Stomach (tissue), 4 donors: ENCODE data around the gene MYL9.

ENCODE experiments used
- POLR2A ChIP-seq, 4 donors: fragments of 450-650 bp; IDR thresholded peaks; one replicate each; pipeline ENCODE4 v1.6.1; 2016; ENCODE audit warnings: antibody characterized with exemption in 4 of 4, control low read depth in 2 of 4, mild to moderate bottlenecking in 1 of 4, moderate library complexity in 1 of 4
- TF ChIP-seq, protein P1 (sequence below), 7 experiments: fragments of 450-650 bp in 4 of 7; fragments of 200-600 bp in 3 of 7; sonication (generic) in 3 of 7; IDR thresholded peaks; one replicate each; pipeline ENCODE4 v1.5.1; 2016 to 2019; ENCODE audit warnings: antibody characterized with exemption in 7 of 7, control low read depth in 2 of 7, mild to moderate bottlenecking in 1 of 7

DNA sequence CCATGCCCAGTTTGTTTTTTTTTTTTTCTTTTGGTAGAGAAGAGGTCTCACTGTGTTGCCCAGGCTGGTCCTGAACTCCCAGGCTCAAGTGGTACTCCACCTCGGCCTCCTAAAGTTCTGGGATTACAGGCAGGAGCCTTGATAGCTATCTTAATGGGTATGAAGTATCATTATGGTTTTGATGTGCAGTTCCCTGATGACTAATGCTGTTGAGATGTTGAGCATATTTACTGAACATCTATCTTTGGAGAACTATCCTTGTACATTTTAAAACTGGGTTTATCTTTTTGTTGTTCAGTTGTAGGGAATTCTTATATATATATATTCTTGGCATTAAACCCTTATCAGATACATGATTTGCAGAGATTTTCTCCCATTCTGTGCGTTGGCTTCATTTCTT lies 21.4 kb upstream of the MYL9 start:
- TF ChIP-seq, protein P1, sequence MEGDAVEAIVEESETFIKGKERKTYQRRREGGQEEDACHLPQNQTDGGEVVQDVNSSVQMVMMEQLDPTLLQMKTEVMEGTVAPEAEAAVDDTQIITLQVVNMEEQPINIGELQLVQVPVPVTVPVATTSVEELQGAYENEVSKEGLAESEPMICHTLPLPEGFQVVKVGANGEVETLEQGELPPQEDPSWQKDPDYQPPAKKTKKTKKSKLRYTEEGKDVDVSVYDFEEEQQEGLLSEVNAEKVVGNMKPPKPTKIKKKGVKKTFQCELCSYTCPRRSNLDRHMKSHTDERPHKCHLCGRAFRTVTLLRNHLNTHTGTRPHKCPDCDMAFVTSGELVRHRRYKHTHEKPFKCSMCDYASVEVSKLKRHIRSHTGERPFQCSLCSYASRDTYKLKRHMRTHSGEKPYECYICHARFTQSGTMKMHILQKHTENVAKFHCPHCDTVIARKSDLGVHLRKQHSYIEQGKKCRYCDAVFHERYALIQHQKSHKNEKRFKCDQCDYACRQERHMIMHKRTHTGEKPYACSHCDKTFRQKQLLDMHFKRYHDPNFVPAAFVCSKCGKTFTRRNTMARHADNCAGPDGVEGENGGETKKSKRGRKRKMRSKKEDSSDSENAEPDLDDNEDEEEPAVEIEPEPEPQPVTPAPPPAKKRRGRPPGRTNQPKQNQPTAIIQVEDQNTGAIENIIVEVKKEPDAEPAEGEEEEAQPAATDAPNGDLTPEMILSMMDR (IDR thresholded peaks at IDR 0.05), result no peak
- TF ChIP-seq POLR2A (IDR thresholded peaks at IDR 0.05), result no peak
